ENCODE data around the gene DPH6.

The DPH6 gene

DNA sequence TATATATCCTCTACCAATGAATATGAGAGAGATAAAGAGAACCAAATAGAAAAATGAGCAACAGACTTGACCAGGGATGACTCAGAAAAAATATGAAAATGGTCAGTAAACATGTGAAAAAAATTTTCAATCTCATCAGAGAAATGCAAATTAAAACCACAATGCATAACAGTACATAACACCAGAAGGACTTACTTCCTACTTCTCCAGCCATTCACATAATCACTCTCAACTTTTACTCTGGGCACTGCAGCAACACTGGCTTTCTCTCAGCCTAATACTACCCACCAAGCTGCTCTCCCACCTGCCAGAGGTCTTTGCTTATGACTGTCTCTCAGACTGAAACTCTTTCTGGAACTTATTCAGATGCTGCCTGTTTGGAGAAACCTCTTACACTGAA lies 49.4 kb downstream of the DPH6 start:
- peak; percentile 20 for DNase-seq (ENCODE audit: extremely low spot score)
- TF ChIP-seq, protein P1, sequence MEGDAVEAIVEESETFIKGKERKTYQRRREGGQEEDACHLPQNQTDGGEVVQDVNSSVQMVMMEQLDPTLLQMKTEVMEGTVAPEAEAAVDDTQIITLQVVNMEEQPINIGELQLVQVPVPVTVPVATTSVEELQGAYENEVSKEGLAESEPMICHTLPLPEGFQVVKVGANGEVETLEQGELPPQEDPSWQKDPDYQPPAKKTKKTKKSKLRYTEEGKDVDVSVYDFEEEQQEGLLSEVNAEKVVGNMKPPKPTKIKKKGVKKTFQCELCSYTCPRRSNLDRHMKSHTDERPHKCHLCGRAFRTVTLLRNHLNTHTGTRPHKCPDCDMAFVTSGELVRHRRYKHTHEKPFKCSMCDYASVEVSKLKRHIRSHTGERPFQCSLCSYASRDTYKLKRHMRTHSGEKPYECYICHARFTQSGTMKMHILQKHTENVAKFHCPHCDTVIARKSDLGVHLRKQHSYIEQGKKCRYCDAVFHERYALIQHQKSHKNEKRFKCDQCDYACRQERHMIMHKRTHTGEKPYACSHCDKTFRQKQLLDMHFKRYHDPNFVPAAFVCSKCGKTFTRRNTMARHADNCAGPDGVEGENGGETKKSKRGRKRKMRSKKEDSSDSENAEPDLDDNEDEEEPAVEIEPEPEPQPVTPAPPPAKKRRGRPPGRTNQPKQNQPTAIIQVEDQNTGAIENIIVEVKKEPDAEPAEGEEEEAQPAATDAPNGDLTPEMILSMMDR (IDR thresholded peaks at IDR 0.05; ENCODE audit: control extremely low read depth, extremely low read depth, low read depth, missing control alignments) = no peak
- ChIA-PET CTCF (interaction anchor here (1.1 to 1.8 kb wide), 2 partner anchors 9 to 15 kb away, joined by 4 read pairs; no protein-coding TSS in a partner anchor), POLR2A (no interaction called here)

DNA sequence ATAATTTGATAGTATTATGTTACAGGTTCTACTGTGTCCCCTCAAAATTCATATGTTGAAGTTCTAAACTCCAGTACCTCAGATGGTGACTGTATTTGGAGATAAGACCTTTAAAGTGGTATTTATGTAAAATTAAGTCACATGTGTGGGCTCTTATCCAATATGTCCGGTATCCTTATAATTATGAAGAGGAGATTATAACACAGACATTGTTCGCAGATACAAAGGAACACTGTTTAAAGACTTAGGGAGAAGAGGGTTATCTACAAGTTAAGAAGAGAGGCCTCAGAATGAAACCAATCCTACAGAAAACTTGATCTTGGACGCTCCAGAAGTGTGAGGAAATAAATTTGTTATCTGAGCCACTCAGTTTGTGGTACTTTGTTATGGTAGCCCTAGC lies 50.9 kb downstream of the DPH6 start:
- TF ChIP-seq, protein P1 (IDR thresholded peaks at IDR 0.05; ENCODE audit: control extremely low read depth, extremely low read depth, low read depth, missing control alignments) = no peak
- no peak for DNase-seq (ENCODE audit: extremely low spot score)
- POLR2A ChIA-PET = no interaction called here
- CTCF ChIA-PET = no interaction called here

DNA sequence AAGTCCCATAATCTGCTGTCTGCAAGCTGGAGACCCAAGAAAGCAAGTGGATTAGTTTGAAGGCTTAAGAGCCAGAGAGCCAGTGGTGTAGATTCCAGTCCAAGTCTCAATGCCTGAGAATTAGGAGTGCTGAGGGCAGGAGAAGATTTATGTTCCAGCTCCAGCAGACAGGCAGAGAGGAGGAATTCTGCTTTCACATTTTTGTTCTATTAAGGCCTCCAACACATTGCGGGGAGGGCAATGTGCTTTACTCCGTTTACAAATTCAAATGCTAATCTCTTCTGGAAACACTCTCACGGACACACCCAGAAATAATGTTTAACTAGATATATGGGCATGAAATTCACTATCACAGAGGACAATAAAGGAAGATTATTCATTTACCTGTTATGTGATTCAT lies 54.0 kb downstream of the DPH6 start:
- CTCF ChIA-PET = interaction anchor here (1.0 to 1.4 kb wide), 3 partner anchors 8 to 13 kb away, joined by 3 to 6 read pairs (median 4); no protein-coding TSS in a partner anchor
- TF ChIP-seq, protein P1 (IDR thresholded peaks at IDR 0.05; ENCODE audit: control extremely low read depth, extremely low read depth, low read depth, missing control alignments) = no peak
- DNase-seq (ENCODE audit: extremely low spot score) = no peak
- POLR2A ChIA-PET = no interaction called here

DNA sequence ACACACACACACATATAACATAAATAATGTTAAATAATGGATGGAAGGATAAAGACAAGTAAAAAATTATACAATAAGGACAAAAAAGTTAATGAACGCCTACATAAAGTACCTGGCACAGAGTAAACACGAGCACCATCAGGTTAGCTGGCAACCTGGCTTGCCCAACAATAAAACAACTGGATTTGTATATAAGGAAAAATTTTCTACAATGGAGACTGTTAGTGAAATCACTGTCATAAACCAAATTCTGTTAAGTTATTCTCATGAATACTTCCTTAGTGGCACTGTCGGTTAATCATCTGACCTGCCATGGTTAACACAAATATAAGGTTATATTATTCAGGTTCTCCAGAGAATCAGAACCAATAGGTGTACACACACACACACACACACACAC lies 54.8 kb downstream of the DPH6 start:
- ChIA-PET POLR2A (no interaction called here), CTCF (interaction anchor here (1.0 kb wide), 1 partner anchor 9 kb away, joined by 3 read pairs; no protein-coding TSS in a partner anchor)
- TF ChIP-seq, protein P1 (IDR thresholded peaks at IDR 0.05; ENCODE audit: control extremely low read depth, extremely low read depth, low read depth, missing control alignments) = no peak
- DNase-seq (ENCODE audit: extremely low spot score) = no peak

DNA sequence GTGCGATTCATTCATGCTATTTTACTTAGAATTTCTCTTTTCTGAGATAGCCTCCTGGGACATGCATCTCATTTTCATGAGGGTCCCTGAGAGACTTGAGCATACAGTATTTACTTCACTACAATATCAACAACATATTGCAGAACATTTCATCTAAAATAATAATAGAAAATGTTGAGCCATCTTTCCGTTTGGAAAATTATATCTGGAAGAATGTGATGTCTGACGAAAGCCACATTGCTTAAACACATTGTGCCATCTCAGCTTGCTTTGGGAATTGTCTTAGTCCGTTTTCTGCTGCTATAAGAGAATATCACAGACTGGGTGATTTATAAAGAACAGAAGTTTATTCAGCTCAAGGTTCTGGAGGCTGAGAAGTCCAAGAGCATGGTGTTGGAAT lies 55.5 kb downstream of the DPH6 start:
- no peak for DNase-seq (ENCODE audit: extremely low spot score)
- TF ChIP-seq, protein P1 (IDR thresholded peaks at IDR 0.05; ENCODE audit: control extremely low read depth, extremely low read depth, low read depth, missing control alignments) = no peak
- ChIA-PET CTCF (no interaction called here), POLR2A (no interaction called here)

DNA sequence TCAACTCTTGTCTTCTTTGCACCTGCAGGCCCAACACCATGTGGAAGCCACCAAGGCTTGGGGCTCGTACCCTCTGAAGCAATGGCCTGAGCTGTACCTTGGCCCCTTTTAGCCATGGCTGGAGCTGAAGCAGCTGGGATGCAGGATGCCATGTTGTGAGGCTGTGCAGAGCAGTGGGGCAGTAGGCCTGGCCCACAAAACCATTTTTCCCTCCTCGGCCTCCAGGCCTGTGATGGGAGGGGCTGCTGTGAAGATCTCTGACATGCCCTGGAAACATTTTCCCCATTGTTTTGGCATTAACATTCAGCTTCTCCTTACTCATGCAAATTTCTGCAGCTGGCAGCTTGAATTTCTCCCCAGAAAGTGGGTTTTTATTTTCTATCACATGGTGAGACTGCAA lies 58.5 kb downstream of the DPH6 start:
- POLR2A ChIA-PET = no interaction called here
- TF ChIP-seq, protein P1 (IDR thresholded peaks at IDR 0.05; ENCODE audit: control extremely low read depth, extremely low read depth, low read depth, missing control alignments) = no peak
- CTCF ChIA-PET = no interaction called here
- DNase-seq (ENCODE audit: extremely low spot score) = no peak

DNA sequence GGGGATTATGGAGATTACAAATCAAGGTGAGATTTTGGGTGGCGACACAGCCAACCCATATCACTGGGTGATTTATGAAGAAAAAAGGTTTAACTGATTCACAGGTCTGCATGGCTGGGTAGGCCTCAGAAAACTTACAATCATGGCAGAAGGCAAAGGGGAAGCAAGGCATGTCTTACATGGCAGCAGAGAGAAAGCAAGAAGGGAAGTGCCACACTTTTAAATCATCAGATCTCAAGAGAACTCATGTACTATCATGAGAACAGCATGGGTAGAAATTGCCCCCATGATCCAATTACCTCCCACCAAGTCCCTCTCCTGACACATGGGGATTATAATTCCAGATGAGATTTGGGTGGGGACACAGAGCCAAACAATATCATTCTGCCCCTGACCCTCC lies 59.7 kb downstream of the DPH6 start:
- TF ChIP-seq, protein P1 (IDR thresholded peaks at IDR 0.05; ENCODE audit: control extremely low read depth, extremely low read depth, low read depth, missing control alignments) = no peak
- ChIA-PET POLR2A (no interaction called here), CTCF (interaction anchor here (1.0 kb wide), 1 partner anchor 14 kb away, joined by 3 read pairs; no protein-coding TSS in a partner anchor)
- no peak for DNase-seq (ENCODE audit: extremely low spot score)
